Small intestine (tissue), 7 donors: ENCODE data around the gene GSTA3. TPM values are rescaled to one million over a fixed set of nuclear protein-coding genes. Genes with fewer than 3 reads are reported as not detected.
A peak's percentile ranks its signal among the peaks of the same experiment; 100 is the strongest.
"Not testable (repeated sequence)": the region's sequence is repeated elsewhere in the genome, so short reads cannot be mapped to it uniquely, and the experiment has no call there.

ENCODE experiments used
- DNase-seq, 2 donors: peaks; one replicate each; pipeline versions ENCODE4 v3.0.0 to v3.0.0-alpha.2; 2013
- FAIRE-seq: peaks from 2 replicates; lab custom pipeline; 2012; peaks lifted over from hg19 to GRCh38; lab: Jason Lieb, UNC
- H3K27ac ChIP-seq, 3 donors: one replicate each; pipeline ENCODE4 v1.5.1; 2013; ENCODE audit warnings: low read length in 2 of 3, mild to moderate bottlenecking in 2 of 3, control low read depth in 1 of 3, inconsistent platforms in 1 of 3, low read depth in 1 of 3, moderate library complexity in 1 of 3
- H3K27me3 ChIP-seq, 3 donors: one replicate each; pipeline ENCODE4 v1.6.1; 2013; ENCODE audit warnings: low read length in 3 of 3, inconsistent platforms in 1 of 3; ENCODE audit not compliant: control insufficient read depth in 3 of 3, insufficient read depth in 3 of 3
- H3K36me3 ChIP-seq, 3 donors: one replicate each; pipeline ENCODE4 v1.6.1; 2013; ENCODE audit warnings: low read length in 3 of 3, inconsistent platforms in 1 of 3, low read depth in 1 of 3, mild to moderate bottlenecking in 1 of 3, moderate library complexity in 1 of 3; ENCODE audit not compliant: control insufficient read depth in 3 of 3, insufficient read depth in 2 of 3
- H3K4me1 ChIP-seq, 3 donors: one replicate each; pipeline ENCODE4 v1.6.1; 2013; ENCODE audit warnings: low read length in 2 of 3, inconsistent platforms in 1 of 3, low read depth in 1 of 3, mild to moderate bottlenecking in 1 of 3, moderate library complexity in 1 of 3; ENCODE audit not compliant: control insufficient read depth in 3 of 3, insufficient read depth in 2 of 3
- H3K4me3 ChIP-seq, 3 donors: one replicate each; pipeline ENCODE4 v1.5.1; 2013; ENCODE audit warnings: low read length in 3 of 3, control low read depth in 1 of 3, inconsistent platforms in 1 of 3, low read depth in 1 of 3, mild to moderate bottlenecking in 1 of 3, moderate library complexity in 1 of 3
- H3K9me3 ChIP-seq, 2 donors: one replicate each; pipeline ENCODE4 v1.6.1; 2013; ENCODE audit warnings: low read depth in 1 of 2, low read length in 1 of 2; ENCODE audit not compliant: control insufficient read depth in 2 of 2, insufficient read depth in 1 of 2
- WGBS, 3 donors: extraction: QIAGEN DNeasy Blood & Tissue Kit; methylation state at CpG; one replicate each; pipeline ENCODE4 v1.1.7; 2013; 5-methylcytosine and 5-hydroxymethylcytosine counted together
- polyA plus RNA-seq, 4 donors: library from polyadenylated mRNA; stranded (reverse) in 3 of 4; unstranded in 1 of 4; fragments of 200-250 nt in 3 of 4; fragments of 120-200 nt in 1 of 4; gene quantifications; one replicate each; pipeline versions ENCODE4 v1.2.1 to v1.2.3, GENCODE V29; 2013
- donor health status: healthy with polysubstance abuse.
- donor health status: control.
- donor health status: control.
- donor health status: Bipolar disorder and iron deficiency.
- donor health status: healthy.

GSTA3 gene
- polyA plus RNA-seq, 4 donors = not detected

GRCh38 chr6:52904562-52905279 is 4.8 kb downstream of the GSTA3 start:
- FAIRE-seq (no peak), DNase-seq (peak; percentile 18 to 37)
- Histone ChIP-seq H3K4me1 (peaks cover 0 to 2% (median 0%) of the 10 kb centered on the region in 3 donors), H3K36me3 (no peaks in the 10 kb centered on the region), H3K27me3 (no peaks in the 10 kb centered on the region), H3K4me3 (no peak overlapping the region), H3K9me3 (no peaks in the 10 kb centered on the region), H3K27ac (no peak overlapping the region)
- WGBS, 3 donors = 69 to 75% (median 70%) methylated on average over 6 of the region's 6 CpGs

GRCh38 chr6:52900536-52900935 is 9.0 kb downstream of the GSTA3 start:
- DNase-seq = no peak
- FAIRE-seq = no peak
- peaks cover 0 to 6% of the 10 kb centered on the region in 2 donors for H3K9me3 ChIP-seq
- H3K4me1 ChIP-seq = no peaks in the 10 kb centered on the region
- no peak overlapping the region for H3K4me3 ChIP-seq
- H3K36me3 ChIP-seq = no peaks in the 10 kb centered on the region
- no peak overlapping the region for H3K27ac ChIP-seq
- WGBS, 3 donors = 84 to 87% (median 84%) methylated on average over 4 of the region's 4 CpGs
- no peaks in the 10 kb centered on the region for H3K27me3 ChIP-seq

GRCh38 chr6:52895790-52896189 is 13.7 kb downstream of the GSTA3 start:
- not testable (repeated sequence) for H3K27ac ChIP-seq, DNase-seq, H3K27me3 ChIP-seq, FAIRE-seq, H3K36me3 ChIP-seq, H3K4me3 ChIP-seq, H3K9me3 ChIP-seq, H3K4me1 ChIP-seq
- 70 to 77% (median 76%) methylated on average over 3 of the region's 3 CpGs for WGBS, 3 donors

- H3K4me1 ChIP-seq = no peaks in the 10 kb centered on the region
- no peak for FAIRE-seq
- H3K4me3 ChIP-seq = no peak overlapping the region
- WGBS, 3 donors = 67 to 79% (median 76%) methylated on average over 2 of the region's 2 CpGs
- H3K27ac ChIP-seq = no peak overlapping the region
- DNase-seq = no peak
- no peaks in the 10 kb centered on the region for H3K27me3 ChIP-seq
- no peaks in the 10 kb centered on the region for H3K36me3 ChIP-seq
- peaks cover 0 to 6% of the 10 kb centered on the region in 2 donors for H3K9me3 ChIP-seq
These were observed 15.2 kb downstream of the GSTA3 start for GRCh38 chr6:52894285-52894684.

GRCh38 chr6:52893803-52894202 is 15.7 kb downstream of the GSTA3 start:
- 57 to 91% (median 79%) methylated on average over 2 of the region's 2 CpGs for WGBS, 3 donors
- no peak for DNase-seq
- no peaks in the 10 kb centered on the region for H3K27me3 ChIP-seq
- no peak for FAIRE-seq
- H3K4me1 ChIP-seq = no peaks in the 10 kb centered on the region
- H3K36me3 ChIP-seq = no peaks in the 10 kb centered on the region
- no peak overlapping the region for H3K4me3 ChIP-seq
- peaks cover 0 to 6% of the 10 kb centered on the region in 2 donors for H3K9me3 ChIP-seq
- H3K27ac ChIP-seq = no peak overlapping the region

GRCh38 chr6:52893221-52893620 is 16.3 kb downstream of the GSTA3 start:
- no peak for DNase-seq
- Histone ChIP-seq H3K27ac (no peak overlapping the region), H3K36me3 (no peaks in the 10 kb centered on the region), H3K9me3 (peaks cover 0 to 6% of the 10 kb centered on the region in 2 donors), H3K27me3 (no peaks in the 10 kb centered on the region), H3K4me1 (no peaks in the 10 kb centered on the region), H3K4me3 (no peak overlapping the region)
- WGBS, 3 donors = 72 to 90% (median 87%) methylated on average over 4 of the region's 4 CpGs
- FAIRE-seq = no peak

- Histone ChIP-seq H3K4me3 (no peak overlapping the region), H3K9me3 (no peaks in the 10 kb centered on the region), H3K27ac (no peak overlapping the region), H3K36me3 (no peaks in the 10 kb centered on the region), H3K4me1 (no peaks in the 10 kb centered on the region), H3K27me3 (no peaks in the 10 kb centered on the region)
- 77 to 87% (median 79%) methylated on average over 3 of the region's 3 CpGs for WGBS, 3 donors
- DNase-seq (no peak), FAIRE-seq (no peak)
These were observed 19.5 kb downstream of the GSTA3 start for GRCh38 chr6:52890018-52890417.

- no peaks in the 10 kb centered on the region for H3K4me1 ChIP-seq
- no peaks in the 10 kb centered on the region for H3K9me3 ChIP-seq
- peak; percentile 31 to 81 for DNase-seq
- 55 to 77% (median 66%) methylated on average over 3 of the region's 3 CpGs for WGBS, 3 donors
- H3K27me3 ChIP-seq = no peaks in the 10 kb centered on the region
- H3K4me3 ChIP-seq = no peak overlapping the region
- no peak for FAIRE-seq
- H3K36me3 ChIP-seq = no peaks in the 10 kb centered on the region
- H3K27ac ChIP-seq = no peak overlapping the region
These were observed 21.5 kb downstream of the GSTA3 start for GRCh38 chr6:52887910-52888524.
